ENCODE measurements around the gene ZBP1. TPM values are rescaled to one million over a fixed set of nuclear protein-coding genes. Genes with fewer than 3 reads are reported as not detected.

Gene ZBP1
- total RNA-seq, 3 donors from 2014 or later, result 0.73 to 2.4 TPM; not detected in 1

DNA sequence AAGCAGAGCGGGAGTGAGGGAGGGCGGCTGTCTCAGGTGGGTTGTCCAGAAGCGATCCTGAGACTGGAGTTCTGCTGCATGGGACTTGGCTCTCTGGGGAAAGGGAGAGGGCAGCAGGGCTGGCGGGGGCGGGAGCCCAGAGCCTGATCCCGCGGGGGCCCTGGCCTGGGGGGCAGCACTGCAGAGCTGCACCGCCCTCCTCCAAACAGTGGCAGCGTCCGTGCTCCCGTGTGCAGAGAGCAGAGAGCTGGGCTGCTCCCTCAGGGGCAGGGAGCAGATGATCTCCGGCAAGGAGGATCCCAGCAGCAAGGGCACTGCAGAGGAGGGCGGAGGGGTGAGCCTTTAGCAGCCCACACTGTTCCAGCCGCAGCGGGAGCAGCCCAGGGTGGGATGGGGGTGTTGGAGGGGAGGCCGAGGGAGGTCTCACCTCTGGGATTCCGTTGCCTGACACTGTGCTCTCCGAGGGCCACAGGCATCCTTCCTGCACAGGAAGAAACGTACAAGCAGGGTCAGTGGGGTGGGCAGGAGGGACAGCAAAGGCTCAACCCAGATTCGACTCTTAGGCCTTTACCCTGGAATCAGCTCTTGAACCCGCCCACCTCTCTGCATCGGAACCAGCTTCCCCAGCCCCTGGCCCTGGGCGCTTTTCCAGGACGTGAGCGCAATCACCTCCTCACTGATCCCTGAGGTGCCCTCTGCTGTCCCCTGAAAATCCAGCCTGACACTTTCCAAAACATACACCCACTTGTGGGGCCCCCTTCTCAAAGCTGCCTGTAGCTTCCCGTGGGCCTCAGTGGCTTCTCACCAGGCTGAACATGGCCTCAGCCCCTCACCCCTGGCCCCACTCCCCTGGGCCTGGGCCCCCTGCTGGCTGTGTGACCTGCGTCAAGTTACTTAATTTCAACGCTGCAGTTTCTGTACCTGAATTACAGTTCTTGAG is 32.6 kb upstream of the ZBP1 start:
- TF ChIP-seq, protein P1, sequence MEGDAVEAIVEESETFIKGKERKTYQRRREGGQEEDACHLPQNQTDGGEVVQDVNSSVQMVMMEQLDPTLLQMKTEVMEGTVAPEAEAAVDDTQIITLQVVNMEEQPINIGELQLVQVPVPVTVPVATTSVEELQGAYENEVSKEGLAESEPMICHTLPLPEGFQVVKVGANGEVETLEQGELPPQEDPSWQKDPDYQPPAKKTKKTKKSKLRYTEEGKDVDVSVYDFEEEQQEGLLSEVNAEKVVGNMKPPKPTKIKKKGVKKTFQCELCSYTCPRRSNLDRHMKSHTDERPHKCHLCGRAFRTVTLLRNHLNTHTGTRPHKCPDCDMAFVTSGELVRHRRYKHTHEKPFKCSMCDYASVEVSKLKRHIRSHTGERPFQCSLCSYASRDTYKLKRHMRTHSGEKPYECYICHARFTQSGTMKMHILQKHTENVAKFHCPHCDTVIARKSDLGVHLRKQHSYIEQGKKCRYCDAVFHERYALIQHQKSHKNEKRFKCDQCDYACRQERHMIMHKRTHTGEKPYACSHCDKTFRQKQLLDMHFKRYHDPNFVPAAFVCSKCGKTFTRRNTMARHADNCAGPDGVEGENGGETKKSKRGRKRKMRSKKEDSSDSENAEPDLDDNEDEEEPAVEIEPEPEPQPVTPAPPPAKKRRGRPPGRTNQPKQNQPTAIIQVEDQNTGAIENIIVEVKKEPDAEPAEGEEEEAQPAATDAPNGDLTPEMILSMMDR (IDR thresholded peaks at IDR 0.05), result no peak
- TF ChIP-seq POLR2AphosphoS5 (IDR thresholded peaks at IDR 0.05) (no peak), POLR2A (IDR thresholded peaks at IDR 0.05) (no peak)
- Histone ChIP-seq H3K27me3 (no peaks in the 10 kb centered on the region), H3K4me3 (no peak overlapping the region), H3K9me3 (no peaks in the 10 kb centered on the region), H3K36me3 (no peaks in the 10 kb centered on the region), H3K27ac (no peak overlapping the region), H3K4me1 (no peaks in the 10 kb centered on the region)
- DNase-seq (ENCODE audit: low spot score in 2 of 2), result peak in 1 of 2 donors; percentile 38
- intact Hi-C loops (cut with DNase I; ENCODE audit: low total_unique reads), result loop anchor here (1.0 kb wide), 1 partner anchor 39 kb away; no protein-coding TSS in a partner anchor

DNA sequence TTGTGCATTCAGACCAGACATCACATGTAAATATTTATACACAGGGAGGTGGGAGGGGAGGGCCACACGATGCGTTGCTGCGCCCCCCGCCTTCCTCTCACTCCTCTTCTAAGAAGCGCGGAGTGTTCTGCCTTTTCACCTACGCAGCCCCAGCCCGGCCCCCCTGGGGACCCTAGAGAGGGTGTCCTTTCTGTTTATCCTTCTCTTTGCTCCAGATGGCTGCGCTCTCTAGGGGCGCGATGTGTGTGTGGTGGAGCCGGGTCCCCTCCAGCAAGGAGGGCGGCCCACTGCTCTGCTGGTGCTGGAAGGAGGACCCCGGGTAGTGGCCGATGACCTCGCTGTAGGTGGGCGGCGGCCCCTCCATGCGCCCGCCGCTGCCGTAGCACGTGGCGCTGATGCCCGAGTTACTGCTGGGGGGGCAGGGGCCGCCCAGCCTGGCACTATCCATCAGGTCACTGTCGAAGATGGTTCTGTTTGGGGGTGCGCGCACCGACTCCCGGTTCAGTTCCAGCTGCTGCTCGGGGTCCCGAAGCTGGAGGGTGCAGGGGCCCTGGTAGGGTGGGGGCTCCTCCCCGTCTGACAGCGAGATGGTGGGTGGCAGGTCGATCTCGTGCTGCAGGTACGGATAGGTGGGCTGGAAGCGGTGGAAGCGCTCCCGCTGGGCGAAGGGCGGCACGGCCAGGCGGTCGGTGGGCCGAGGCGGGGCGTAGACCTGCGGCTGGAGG is 31.8 kb upstream of the ZBP1 start:
- no peak overlapping the region for H3K4me3 ChIP-seq
- H3K9me3 ChIP-seq, result no peaks in the 10 kb centered on the region
- TF ChIP-seq POLR2A (IDR thresholded peaks at IDR 0.05) (no peak), POLR2AphosphoS5 (IDR thresholded peaks at IDR 0.05) (no peak)
- TF ChIP-seq, protein P1 (IDR thresholded peaks at IDR 0.05), result no peak
- no peaks in the 10 kb centered on the region for H3K36me3 ChIP-seq
- no peaks in the 10 kb centered on the region for H3K27me3 ChIP-seq
- peak in 1 of 2 donors; percentile 47 for DNase-seq (ENCODE audit: low spot score in 2 of 2)
- no peaks in the 10 kb centered on the region for H3K4me1 ChIP-seq
- H3K27ac ChIP-seq, result no peak overlapping the region
- intact Hi-C loops (cut with DNase I; ENCODE audit: low total_unique reads), result loop anchor here (1.0 kb wide), 1 partner anchor 40 kb away; no protein-coding TSS in a partner anchor

DNA sequence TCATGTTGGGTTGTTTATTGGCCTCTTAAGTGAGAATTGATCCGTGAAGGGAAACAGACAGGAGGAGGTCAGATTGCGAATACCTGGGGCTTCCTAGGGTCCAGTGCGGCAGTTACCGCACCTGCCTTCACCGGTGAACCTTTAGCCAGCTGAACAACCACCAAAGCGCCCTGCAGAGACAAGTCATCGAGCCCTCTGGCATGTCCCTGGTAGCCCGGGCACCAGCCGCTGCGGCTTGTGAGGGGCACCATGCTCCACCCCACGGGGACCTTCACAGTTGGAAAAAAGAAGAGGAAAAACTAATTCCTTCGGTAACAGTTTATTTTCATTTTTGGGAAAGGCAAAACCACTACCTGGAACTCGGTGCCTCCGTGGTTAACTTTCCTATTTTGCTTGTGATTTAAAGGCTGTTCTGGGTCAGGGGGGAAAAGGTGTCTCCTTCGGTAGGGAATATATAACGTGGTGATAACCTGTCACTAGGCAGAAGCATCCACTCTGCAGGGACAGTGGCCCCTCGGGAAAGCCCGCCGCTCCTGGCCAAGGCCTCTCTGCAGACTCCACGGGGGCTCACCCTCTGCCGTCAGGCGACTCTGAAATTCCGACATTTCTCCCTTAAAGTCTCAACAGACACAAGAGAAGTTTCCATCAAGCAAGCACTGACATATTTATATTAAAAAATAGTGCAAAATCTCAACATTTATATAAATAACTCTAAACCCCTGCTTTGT is 30.7 kb upstream of the ZBP1 start:
- Histone ChIP-seq H3K9me3 (no peaks in the 10 kb centered on the region), H3K4me1 (no peaks in the 10 kb centered on the region), H3K27ac (no peak overlapping the region), H3K27me3 (no peaks in the 10 kb centered on the region), H3K4me3 (no peak overlapping the region), H3K36me3 (no peaks in the 10 kb centered on the region)
- intact Hi-C loops (cut with DNase I; ENCODE audit: low total_unique reads), result no loop called here
- TF ChIP-seq POLR2AphosphoS5 (IDR thresholded peaks at IDR 0.05), result no peak
- TF ChIP-seq, protein P1 (IDR thresholded peaks at IDR 0.05), result no peak
- no peak for TF ChIP-seq POLR2A (IDR thresholded peaks at IDR 0.05)
- DNase-seq (ENCODE audit: low spot score in 2 of 2), result peak in 1 of 2 donors; percentile 33

DNA sequence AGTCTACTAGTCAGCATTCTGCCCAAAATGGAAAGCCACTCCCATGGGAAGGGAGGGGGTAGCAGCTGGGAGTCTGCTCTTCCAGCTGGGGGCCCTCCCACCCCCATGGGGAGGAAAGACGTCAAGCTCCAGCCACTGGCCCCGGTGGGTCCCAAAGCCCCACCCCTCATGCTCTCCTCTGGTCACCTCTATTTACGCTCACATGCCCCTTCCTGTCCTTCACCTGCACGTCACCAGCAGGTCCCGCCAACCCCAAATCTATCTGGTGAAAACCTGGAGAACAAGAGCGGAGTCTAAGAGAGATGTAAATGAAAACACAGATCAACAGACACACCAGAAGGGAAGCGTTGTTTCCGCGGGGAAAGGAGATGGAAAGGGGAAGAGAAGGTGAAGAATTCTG is 30.0 kb upstream of the ZBP1 start:
- no peak for DNase-seq (ENCODE audit: low spot score in 2 of 2)
- H3K4me1 ChIP-seq, result no peaks in the 10 kb centered on the region
- intact Hi-C loops (cut with DNase I; ENCODE audit: low total_unique reads), result no loop called here
- no peaks in the 10 kb centered on the region for H3K36me3 ChIP-seq
- H3K27me3 ChIP-seq, result no peaks in the 10 kb centered on the region
- TF ChIP-seq, protein P1 (IDR thresholded peaks at IDR 0.05), result no peak
- TF ChIP-seq POLR2AphosphoS5 (IDR thresholded peaks at IDR 0.05) (no peak), POLR2A (IDR thresholded peaks at IDR 0.05) (no peak)
- no peak overlapping the region for H3K27ac ChIP-seq
- no peak overlapping the region for H3K4me3 ChIP-seq
- H3K9me3 ChIP-seq, result peaks cover 2 to 3% of the 10 kb centered on the region in 2 donors

Data from breast epithelium (tissue), 4 donors.